H9 (cell line): Measurements from ENCODE around the gene DDX11. TPM values are rescaled to one million over a fixed set of nuclear protein-coding genes. Genes with fewer than 3 reads are reported as not detected.
"Not testable (repeated sequence)": the region's sequence is repeated elsewhere in the genome, so short reads cannot be mapped to it uniquely, and the experiment has no call there.

ENCODE experiments used
- DNase-seq: peaks from one replicate; pipeline ENCODE4 v3.0.0-alpha.2; 2017
- H2AFZ ChIP-seq: one replicate; pipeline ENCODE4 v1.6.1; 2013; ENCODE audit warnings: mild to moderate bottlenecking, low read length, control low read depth, moderate library complexity
- H2AK5ac ChIP-seq: 2 replicates; pipeline ENCODE4 v1.6.1; 2013; ENCODE audit warnings: low read length, control low read depth, mixed read lengths; ENCODE audit not compliant: insufficient read length
- H2BK120ac ChIP-seq: one replicate; pipeline ENCODE4 v1.6.1; 2013; ENCODE audit warnings: low read depth, mild to moderate bottlenecking, low read length, control low read depth, inconsistent platforms; ENCODE audit not compliant: poor library complexity, severe bottlenecking
- H2BK12ac ChIP-seq: 2 replicates; pipeline ENCODE4 v1.6.1; 2013; ENCODE audit warnings: low read length, control low read depth, mixed read lengths, low read depth; ENCODE audit not compliant: insufficient read length
- H2BK15ac ChIP-seq: 2 replicates; pipeline ENCODE4 v1.6.1; 2013; ENCODE audit warnings: low read depth, low read length, control low read depth
- H2BK20ac ChIP-seq: one replicate; pipeline ENCODE4 v1.6.1; 2013; ENCODE audit warnings: low read depth, mild to moderate bottlenecking, low read length, control low read depth, inconsistent platforms; ENCODE audit not compliant: poor library complexity, severe bottlenecking
- H2BK5ac ChIP-seq: 2 replicates; pipeline ENCODE4 v1.6.1; 2013; ENCODE audit warnings: low read length, control low read depth, mixed read lengths; ENCODE audit not compliant: insufficient read length
- H3K14ac ChIP-seq: 2 replicates; pipeline ENCODE4 v1.6.1; 2013; ENCODE audit warnings: low read length, control low read depth; ENCODE audit not compliant: insufficient read depth
- H3K18ac ChIP-seq: 2 replicates; pipeline ENCODE4 v1.6.1; 2013; ENCODE audit warnings: low read depth, mild to moderate bottlenecking, mixed read lengths, low read length, control low read depth; ENCODE audit not compliant: insufficient read length
- H3K23ac ChIP-seq: 2 replicates; pipeline ENCODE4 v1.6.1; 2013; ENCODE audit warnings: low read length, control low read depth, mixed read lengths, low read depth; ENCODE audit not compliant: insufficient read length
- H3K23me2 ChIP-seq: 2 replicates; pipeline ENCODE4 v1.6.1; 2013; ENCODE audit warnings: low read depth, mild to moderate bottlenecking, mixed read lengths, low read length, control low read depth; ENCODE audit not compliant: insufficient read length, poor library complexity, severe bottlenecking
- H3K27ac ChIP-seq: 2 replicates; pipeline ENCODE4 v1.5.1; 2013; ENCODE audit warnings: low read length, control low read depth, mixed read lengths, low read depth; ENCODE audit not compliant: insufficient read length
- H3K27me3 ChIP-seq: 2 replicates; pipeline ENCODE4 v1.6.1; 2013; ENCODE audit warnings: low read length, control low read depth, inconsistent platforms; ENCODE audit not compliant: insufficient read depth
- H3K4ac ChIP-seq: 2 replicates; pipeline ENCODE4 v1.6.1; 2013; ENCODE audit warnings: low read depth, mild to moderate bottlenecking, control low read depth, inconsistent platforms, low read length, moderate library complexity
- H3K4me1 ChIP-seq: 2 replicates; pipeline ENCODE4 v1.6.1; 2013; ENCODE audit warnings: low read length, control low read depth, inconsistent platforms; ENCODE audit not compliant: insufficient read depth
- H3K4me2 ChIP-seq: 2 replicates; pipeline ENCODE4 v1.6.1; 2013; ENCODE audit warnings: low read length, control low read depth, mixed read lengths; ENCODE audit not compliant: insufficient read length, insufficient read depth
- H3K56ac ChIP-seq: 2 replicates; pipeline ENCODE4 v1.6.1; 2013; ENCODE audit warnings: low read depth, mild to moderate bottlenecking, mixed read lengths, low read length, control low read depth; ENCODE audit not compliant: insufficient read length
- H3K79me1 ChIP-seq: 2 replicates; pipeline ENCODE4 v1.6.1; 2013; ENCODE audit warnings: low read depth, mild to moderate bottlenecking, moderate library complexity, low read length, control low read depth, inconsistent platforms; ENCODE audit not compliant: insufficient read depth, poor library complexity, severe bottlenecking
- H3K79me2 ChIP-seq: 2 replicates; pipeline ENCODE4 v1.6.1; 2013; ENCODE audit warnings: low read length, control low read depth, inconsistent platforms; ENCODE audit not compliant: insufficient read depth
- H3K9ac ChIP-seq: 2 replicates; pipeline ENCODE4 v1.6.1; 2013; ENCODE audit warnings: low read length, control low read depth, mixed read lengths; ENCODE audit not compliant: insufficient read length; ENCODE audit errors: extremely low read depth
- H3K9me3 ChIP-seq: one replicate; pipeline ENCODE4 v1.6.1; 2013; ENCODE audit warnings: low read depth, low read length, inconsistent platforms; ENCODE audit not compliant: control insufficient read depth
- H3T11ph ChIP-seq: one replicate; pipeline ENCODE4 v1.6.1; 2013; ENCODE audit warnings: mild to moderate bottlenecking, low read length, control low read depth, inconsistent platforms
- H4K20me1 ChIP-seq: one replicate; pipeline ENCODE4 v1.6.1; 2013; ENCODE audit not compliant: control insufficient read depth, insufficient read length, insufficient read depth
- H4K5ac ChIP-seq: 2 replicates; pipeline ENCODE4 v1.6.1; 2013; ENCODE audit warnings: low read depth, mild to moderate bottlenecking, mixed read lengths, low read length, control low read depth; ENCODE audit not compliant: insufficient read length
- H4K8ac ChIP-seq: replicated peaks from 2 replicates; pipeline ENCODE4 v1.6.1; 2013; ENCODE audit warnings: low read length, control low read depth, mixed read lengths, low read depth; ENCODE audit not compliant: insufficient read length
- H4K91ac ChIP-seq: 2 replicates; pipeline ENCODE4 v1.6.1; 2013; ENCODE audit warnings: low read depth, mild to moderate bottlenecking, moderate library complexity, mixed read lengths, low read length, control low read depth; ENCODE audit not compliant: insufficient read length
- H3K27ac Mint-ChIP-seq, 3 experiments: 2 replicates in 2 of 3; 3 replicates in 1 of 3; pipeline ENCODE4 v1.8.0; 2020 to 2021; ENCODE audit warnings: mixed read lengths in 3 of 3, mild to moderate bottlenecking in 1 of 3, moderate library complexity in 1 of 3
- H3K27me3 Mint-ChIP-seq: 2 replicates; pipeline ENCODE4 v1.8.0; 2021; ENCODE audit warnings: low read depth, mild to moderate bottlenecking, moderate library complexity, mixed read lengths
- H3K36me3 Mint-ChIP-seq, 3 experiments: 2 replicates in 2 of 3; 3 replicates in 1 of 3; pipeline ENCODE4 v1.8.0; 2020 to 2021; ENCODE audit warnings: low read depth in 3 of 3, mixed read lengths in 3 of 3; ENCODE audit not compliant: insufficient read depth in 1 of 3
- H3K4me1 Mint-ChIP-seq, 2 experiments: 2 replicates each; pipeline ENCODE4 v1.8.0; 2020; ENCODE audit warnings: mixed read lengths in 2 of 2
- H3K4me3 Mint-ChIP-seq, 2 experiments: 2 replicates in 1 of 2; 3 replicates in 1 of 2; pipeline ENCODE4 v1.8.0; 2020 to 2021; ENCODE audit warnings: mild to moderate bottlenecking in 2 of 2, mixed read lengths in 2 of 2, moderate library complexity in 1 of 2
- H3K9me3 Mint-ChIP-seq, 2 experiments: 2 replicates in 1 of 2; 3 replicates in 1 of 2; pipeline ENCODE4 v1.8.0; 2020; ENCODE audit warnings: mild to moderate bottlenecking in 2 of 2, mixed read lengths in 2 of 2, moderate library complexity in 1 of 2
- WGBS: extraction: QIAGEN DNeasy Blood & Tissue Kit; methylation state at CpG from one replicate; pipeline ENCODE4 v1.1.7; 2013; ENCODE audit warnings: missing lambda C conversion rate, low lambda C conversion rate, mixed read lengths; ENCODE audit not compliant: insufficient read length; ENCODE audit errors: extremely low coverage; 5-methylcytosine and 5-hydroxymethylcytosine counted together
- total RNA-seq: library from RNA; stranded (reverse); gene quantifications from 2 replicates; pipeline ENCODE4 v1.2.1, GENCODE V29; 2021

DDX11 gene
- total RNA-seq, 1 experiment from 2014 or later: 183 TPM

DNA sequence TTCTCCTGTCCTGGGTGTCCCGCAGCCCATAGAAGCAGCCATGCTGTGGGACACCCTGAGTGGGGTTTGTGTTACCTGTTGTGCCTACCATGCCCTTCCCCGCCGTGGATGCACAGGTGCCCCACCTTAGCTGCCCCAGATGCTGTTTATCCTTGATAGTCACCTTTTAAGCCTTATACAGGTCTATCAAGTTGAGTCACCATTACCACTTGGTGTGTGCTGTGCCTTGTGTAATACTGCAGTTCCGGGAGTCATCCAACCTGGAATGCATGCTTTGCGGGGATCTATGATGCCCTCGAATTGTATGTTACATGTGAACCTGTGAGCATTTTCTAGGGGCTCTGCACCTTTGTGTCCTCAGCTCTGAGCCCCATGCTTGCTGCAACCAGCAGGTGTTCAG lies 7.6 kb downstream of the DDX11 start:
- no CpG with 5 or more reads among the region's 6 CpGs for WGBS

GRCh38 chr12:31084241-31084640 lies 10.6 kb downstream of the DDX11 start:
- not testable (repeated sequence) for H4K20me1 ChIP-seq, H2AFZ ChIP-seq, H3K23ac ChIP-seq, H3K9me3 ChIP-seq, H3K56ac ChIP-seq, H4K5ac ChIP-seq, H2BK12ac ChIP-seq, H3K4ac ChIP-seq, H3K4me3 Mint-ChIP-seq, H2BK20ac ChIP-seq, H3K27ac ChIP-seq, H4K8ac ChIP-seq, H3K4me2 ChIP-seq, H2BK15ac ChIP-seq, H2BK120ac ChIP-seq, H3K9ac ChIP-seq, H3K4me1 ChIP-seq, H3K18ac ChIP-seq, H3K27me3 ChIP-seq, DNase-seq, H3K14ac ChIP-seq, H3K27ac Mint-ChIP-seq, H3K79me2 ChIP-seq, H2BK5ac ChIP-seq, H3T11ph ChIP-seq, H4K91ac ChIP-seq, H3K79me1 ChIP-seq, H3K27me3 Mint-ChIP-seq, H2AK5ac ChIP-seq, H3K23me2 ChIP-seq, H3K9me3 Mint-ChIP-seq
- H3K4me1 Mint-ChIP-seq: peaks cover 18 to 20% of the 10 kb centered on the region in 2 experiments
- H3K36me3 Mint-ChIP-seq: peaks cover 26 to 79% (median 71%) of the 10 kb centered on the region in 3 experiments; a peak in 6 of 7 replicates
- no CpG with 5 or more reads among the region's 13 CpGs for WGBS

More for the DNA sequence above, 7.6 kb downstream of the DDX11 start:
- H2BK120ac ChIP-seq, H2BK5ac ChIP-seq, H2AFZ ChIP-seq, H3K4ac ChIP-seq, H3T11ph ChIP-seq, H2AK5ac ChIP-seq, H3K27ac ChIP-seq, H2BK20ac ChIP-seq, DNase-seq, H3K9me3 Mint-ChIP-seq, H3K56ac ChIP-seq, H4K20me1 ChIP-seq, H3K18ac ChIP-seq, H3K14ac ChIP-seq, H3K9ac ChIP-seq, H2BK12ac ChIP-seq, H3K79me1 ChIP-seq, H3K23me2 ChIP-seq, H3K79me2 ChIP-seq, H3K27me3 Mint-ChIP-seq, H2BK15ac ChIP-seq, H4K8ac ChIP-seq, H3K4me1 ChIP-seq, H3K23ac ChIP-seq, H4K5ac ChIP-seq, H3K9me3 ChIP-seq, H4K91ac ChIP-seq, H3K4me2 ChIP-seq, H3K27me3 ChIP-seq: not testable (repeated sequence)
- Mint-ChIP-seq H3K27ac (peak overlapping the region in 2 of 3 experiments; percentile 76 to 88; a peak in 3 of 7 replicates), H3K4me1 (peaks cover 23 to 29% of the 10 kb centered on the region in 2 experiments), H3K36me3 (peaks cover 33 to 73% (median 66%) of the 10 kb centered on the region in 3 experiments; a peak in 6 of 7 replicates), H3K4me3 (peak overlapping the region in 1 of 2 experiments; percentile 52; a peak in 1 of 5 replicates)
